Smooth muscle cell (in vitro differentiated cells): ENCODE measurements around the gene MARCHF6. TPM values are rescaled to one million over a fixed set of nuclear protein-coding genes. Genes with fewer than 3 reads are reported as not detected.

Experiments
- DNase-seq: peaks from one replicate; lab custom pipeline; 2025; ENCODE audit not compliant: unreplicated experiment; lab: John Stamatoyannopoulos, UW
- H2AFZ ChIP-seq: fragments of 200-600 bp; sonication (generic); 2 replicates; pipeline ENCODE4 v1.6.0; 2016; ENCODE audit warnings: antibody characterized with exemption, low read depth, mild to moderate bottlenecking
- H3F3A ChIP-seq: fragments of 200-600 bp; sonication (generic); 2 replicates; pipeline ENCODE4 v1.6.0; 2017; ENCODE audit warnings: antibody characterized with exemption, low read depth
- H3K27ac ChIP-seq: fragments of 200-600 bp; sonication (generic); 2 replicates; pipeline ENCODE4 v1.5.1; 2016; ENCODE audit warnings: low read depth, mild to moderate bottlenecking
- H3K27me3 ChIP-seq: fragments of 200-600 bp; sonication (generic); 2 replicates; pipeline ENCODE4 v1.6.1; 2016; ENCODE audit warnings: low read depth, mild to moderate bottlenecking
- H3K36me3 ChIP-seq: fragments of 200-600 bp; sonication (generic); 2 replicates; pipeline ENCODE4 v1.5.1; 2016; ENCODE audit warnings: low read depth
- H3K4me1 ChIP-seq: fragments of 200-600 bp; sonication (generic); 2 replicates; pipeline ENCODE4 v1.5.1; 2016; ENCODE audit warnings: low read depth
- H3K4me2 ChIP-seq: fragments of 200-600 bp; sonication (generic); 2 replicates; pipeline ENCODE4 v1.6.0; 2016; ENCODE audit warnings: mild to moderate bottlenecking
- H3K4me3 ChIP-seq: fragments of 200-600 bp; sonication (generic); 2 replicates; pipeline ENCODE4 v1.5.1; 2016; ENCODE audit warnings: mild to moderate bottlenecking
- H3K79me2 ChIP-seq: fragments of 200-600 bp; sonication (generic); 2 replicates; pipeline ENCODE4 v1.6.0; 2016; ENCODE audit warnings: low read depth, mild to moderate bottlenecking
- H3K9ac ChIP-seq: fragments of 200-600 bp; sonication (generic); 2 replicates; pipeline ENCODE4 v1.6.0; 2016; ENCODE audit warnings: low read depth
- H3K9me3 ChIP-seq: fragments of 200-600 bp; sonication (generic); replicated peaks from 2 replicates; pipeline ENCODE4 v1.5.1; 2016; ENCODE audit warnings: low read depth
- H4K20me1 ChIP-seq: fragments of 200-600 bp; sonication (generic); 2 replicates; pipeline ENCODE4 v1.6.0; 2016; ENCODE audit warnings: low read depth
- WGBS: methylation state at CpG from one replicate; pipeline ENCODE4 v1.1.7; 2016; ENCODE audit warnings: low lambda C conversion rate; 5-methylcytosine and 5-hydroxymethylcytosine counted together
- polyA plus RNA-seq: library from polyadenylated mRNA; unstranded; fragments of >200 nt; fragmentation: Nextera tagmentation; extraction: Ambion mirVana; gene quantifications from 2 replicates; pipeline ENCODE4 v1.2.1, GENCODE V29; 2016
- total RNA-seq: library from RNA; depleted of rRNA; stranded (reverse); fragments of >200 nt; gene quantifications from 2 replicates; pipeline ENCODE4 v1.2.3, GENCODE V29; 2014
- TF ChIP-seq, protein P1 (sequence below): fragments of 200-600 bp; sonication (generic); IDR thresholded peaks from 2 replicates; pipeline ENCODE4 v1.5.1; 2017; ENCODE audit warnings: borderline replicate concordance, mild to moderate bottlenecking, antibody characterized with exemption; ENCODE audit not compliant: insufficient read depth, poor library complexity, severe bottlenecking

The MARCHF6 gene
- total and polyA plus RNA-seq, 2 experiments from 2014 or later, result 70.0 to 106 TPM

DNA sequence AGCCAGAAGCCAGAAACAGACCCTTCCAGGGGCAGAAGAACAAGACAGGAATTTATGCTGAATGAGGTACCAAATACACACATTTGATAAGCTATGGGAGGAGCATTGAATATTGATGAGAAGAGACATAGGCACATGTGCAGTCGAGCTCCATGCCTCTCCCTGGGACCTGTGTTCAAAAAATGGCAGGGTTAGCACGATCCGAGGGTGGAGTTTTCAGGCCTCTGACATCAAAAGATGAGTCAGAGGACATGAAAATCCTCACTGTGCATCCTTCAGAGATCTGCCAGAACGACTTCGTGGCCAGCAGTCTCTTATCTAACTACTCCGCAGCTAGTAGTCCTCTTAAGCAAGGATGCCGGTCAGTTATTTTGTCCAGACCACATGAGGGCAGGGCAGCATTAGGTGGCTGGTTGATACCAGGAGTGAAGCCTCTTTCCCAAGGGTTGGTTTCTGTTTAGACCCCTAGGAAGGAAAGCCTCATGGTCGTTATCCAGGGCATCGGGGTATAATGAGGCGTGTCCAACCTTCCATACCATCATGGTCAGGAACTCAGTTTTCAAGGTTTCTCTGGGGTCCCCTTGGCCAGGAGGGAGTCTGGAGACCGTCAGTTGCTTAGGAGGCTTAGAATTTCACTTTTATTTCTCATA lies 34.2 kb upstream of the MARCHF6 start:
- 42% methylated on average over 11 of the region's 11 CpGs for WGBS
- no peak overlapping the region for H2AFZ ChIP-seq
- DNase-seq, result no peak
- peaks cover 7% of the 10 kb centered on the region for H3F3A ChIP-seq
- no peaks in the 10 kb centered on the region for H3K79me2 ChIP-seq
- H3K4me3 ChIP-seq, result no peak overlapping the region
- H3K27ac ChIP-seq, result no peak overlapping the region
- no peak overlapping the region for H3K9ac ChIP-seq
- no peaks in the 10 kb centered on the region for H3K36me3 ChIP-seq
- TF ChIP-seq, protein P1, sequence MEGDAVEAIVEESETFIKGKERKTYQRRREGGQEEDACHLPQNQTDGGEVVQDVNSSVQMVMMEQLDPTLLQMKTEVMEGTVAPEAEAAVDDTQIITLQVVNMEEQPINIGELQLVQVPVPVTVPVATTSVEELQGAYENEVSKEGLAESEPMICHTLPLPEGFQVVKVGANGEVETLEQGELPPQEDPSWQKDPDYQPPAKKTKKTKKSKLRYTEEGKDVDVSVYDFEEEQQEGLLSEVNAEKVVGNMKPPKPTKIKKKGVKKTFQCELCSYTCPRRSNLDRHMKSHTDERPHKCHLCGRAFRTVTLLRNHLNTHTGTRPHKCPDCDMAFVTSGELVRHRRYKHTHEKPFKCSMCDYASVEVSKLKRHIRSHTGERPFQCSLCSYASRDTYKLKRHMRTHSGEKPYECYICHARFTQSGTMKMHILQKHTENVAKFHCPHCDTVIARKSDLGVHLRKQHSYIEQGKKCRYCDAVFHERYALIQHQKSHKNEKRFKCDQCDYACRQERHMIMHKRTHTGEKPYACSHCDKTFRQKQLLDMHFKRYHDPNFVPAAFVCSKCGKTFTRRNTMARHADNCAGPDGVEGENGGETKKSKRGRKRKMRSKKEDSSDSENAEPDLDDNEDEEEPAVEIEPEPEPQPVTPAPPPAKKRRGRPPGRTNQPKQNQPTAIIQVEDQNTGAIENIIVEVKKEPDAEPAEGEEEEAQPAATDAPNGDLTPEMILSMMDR, result no peak
- H3K9me3 ChIP-seq, result no peaks in the 10 kb centered on the region
- H3K4me1 ChIP-seq, result no peaks in the 10 kb centered on the region
- peak overlapping the region; percentile 33 for H3K4me2 ChIP-seq
- no peaks in the 10 kb centered on the region for H3K27me3 ChIP-seq
- no peaks in the 10 kb centered on the region for H4K20me1 ChIP-seq

DNA sequence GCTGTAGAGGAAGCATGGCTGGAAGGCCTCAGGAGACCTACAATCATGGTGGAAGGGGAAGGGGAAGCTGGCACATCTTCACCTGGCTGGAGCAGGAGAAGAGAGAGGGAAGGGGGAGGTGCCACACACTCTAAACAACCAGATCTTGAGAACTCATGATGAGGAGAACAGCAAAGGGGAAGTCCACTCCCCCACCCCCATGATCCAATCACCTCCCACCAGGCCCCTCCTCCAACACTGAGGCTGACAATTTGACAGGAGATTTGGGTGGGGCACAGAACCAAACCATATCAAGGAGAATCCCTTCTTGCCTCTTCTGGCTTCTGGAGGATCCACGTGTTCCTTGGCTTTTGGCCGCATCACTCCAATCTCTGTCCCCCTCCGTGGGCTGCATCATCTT lies 32.7 kb upstream of the MARCHF6 start:
- Histone ChIP-seq H3K4me2 (no peak overlapping the region), H3F3A (peaks cover 7% of the 10 kb centered on the region), H3K4me3 (no peak overlapping the region), H3K9ac (no peak overlapping the region), H3K36me3 (no peaks in the 10 kb centered on the region), H3K9me3 (no peaks in the 10 kb centered on the region), H4K20me1 (no peaks in the 10 kb centered on the region), H3K79me2 (no peaks in the 10 kb centered on the region), H3K27me3 (no peaks in the 10 kb centered on the region), H2AFZ (no peak overlapping the region), H3K27ac (no peak overlapping the region), H3K4me1 (no peaks in the 10 kb centered on the region)
- no peak for DNase-seq
- WGBS, result 82% methylated on average over 3 of the region's 3 CpGs
- TF ChIP-seq, protein P1, result no peak

DNA sequence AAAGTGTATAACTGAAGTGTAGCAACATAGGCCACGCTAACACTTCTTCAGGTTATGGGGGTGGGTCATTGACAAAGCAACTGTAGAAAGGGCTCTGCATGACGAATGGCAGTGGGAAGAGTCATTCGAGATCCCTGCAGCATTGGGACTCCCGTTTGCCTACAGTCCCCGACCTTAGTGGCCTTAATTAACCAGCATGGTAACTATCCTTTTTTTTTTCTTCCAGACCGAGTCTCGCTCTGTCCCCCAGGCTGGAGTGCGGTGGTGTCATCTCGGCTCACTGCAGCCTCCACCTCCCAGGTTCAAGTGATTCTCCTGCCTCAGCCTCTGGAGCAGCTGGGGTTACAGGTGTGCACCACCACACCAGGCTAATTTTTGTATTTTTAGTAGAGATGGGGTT lies 31.6 kb upstream of the MARCHF6 start:
- Histone ChIP-seq H3K4me1 (no peaks in the 10 kb centered on the region), H3F3A (peaks cover 7% of the 10 kb centered on the region), H3K36me3 (no peaks in the 10 kb centered on the region), H2AFZ (no peak overlapping the region), H3K27me3 (no peaks in the 10 kb centered on the region), H3K9ac (no peak overlapping the region), H3K9me3 (no peaks in the 10 kb centered on the region), H3K79me2 (no peaks in the 10 kb centered on the region), H3K4me2 (no peak overlapping the region), H3K4me3 (no peak overlapping the region), H4K20me1 (no peaks in the 10 kb centered on the region), H3K27ac (no peak overlapping the region)
- DNase-seq, result no peak
- 93% methylated on average over 9 of the region's 9 CpGs for WGBS
- TF ChIP-seq, protein P1, result no peak
